GM18861 (cell line): Measurements from ENCODE around the gene EPHA5.

Experiments
- ATAC-seq: cut with Tn5 transposase; IDR thresholded peaks from one replicate; pipeline ENCODE4 v1.9.1; 2021; ENCODE audit not compliant: unreplicated experiment

EPHA5 gene

GRCh38 chr4:65508168-65508567 lies 162.1 kb downstream of the EPHA5 start:
- no peak for ATAC-seq

GRCh38 chr4:65502131-65502701 lies 168.1 kb downstream of the EPHA5 start:
- ATAC-seq: no peak

- ATAC-seq: no peak
Measured at GRCh38 chr4:65498606-65499005, 171.7 kb downstream of the EPHA5 start.

GRCh38 chr4:65495439-65495838 lies 174.8 kb downstream of the EPHA5 start:
- ATAC-seq: no peak

GRCh38 chr4:65482410-65482809 lies 187.9 kb downstream of the EPHA5 start:
- no peak for ATAC-seq

- ATAC-seq: no peak
Measured at GRCh38 chr4:65472531-65472930, 197.8 kb downstream of the EPHA5 start.

- no peak for ATAC-seq
Measured at GRCh38 chr4:65467068-65467680, 203.1 kb downstream of the EPHA5 start.

- no peak for ATAC-seq
Measured at GRCh38 chr4:65461781-65462180, 208.5 kb downstream of the EPHA5 start.

- ATAC-seq: no peak
Measured at GRCh38 chr4:65457011-65457410, 213.3 kb downstream of the EPHA5 start.

- ATAC-seq: no peak
Measured at GRCh38 chr4:65456579-65456978, 213.7 kb downstream of the EPHA5 start.

GRCh38 chr4:65453398-65453797 lies 216.9 kb downstream of the EPHA5 start:
- ATAC-seq: no peak

GRCh38 chr4:65450899-65451298 lies 219.4 kb downstream of the EPHA5 start:
- ATAC-seq: no peak

- no peak for ATAC-seq
Measured at GRCh38 chr4:65437102-65437501, 233.2 kb downstream of the EPHA5 start.

GRCh38 chr4:65422109-65422508 lies 248.2 kb downstream of the EPHA5 start:
- ATAC-seq: no peak

- no peak for ATAC-seq
Measured at GRCh38 chr4:65420036-65420435, 250.3 kb downstream of the EPHA5 start.

GRCh38 chr4:65416891-65417290 lies 253.4 kb downstream of the EPHA5 start:
- no peak for ATAC-seq

- ATAC-seq: no peak
Measured at GRCh38 chr4:65407483-65407882, 262.8 kb downstream of the EPHA5 start.

GRCh38 chr4:65401083-65401482 lies 269.2 kb downstream of the EPHA5 start:
- ATAC-seq: no peak

- ATAC-seq: no peak
Measured at GRCh38 chr4:65399084-65399483, 271.2 kb downstream of the EPHA5 start.

GRCh38 chr4:65393078-65393477 lies 277.2 kb downstream of the EPHA5 start:
- no peak for ATAC-seq

GRCh38 chr4:65392488-65392887 lies 277.8 kb downstream of the EPHA5 start:
- no peak for ATAC-seq

- no peak for ATAC-seq
Measured at GRCh38 chr4:65391814-65392213, 278.5 kb downstream of the EPHA5 start.

GRCh38 chr4:65391382-65391781 lies 278.9 kb downstream of the EPHA5 start:
- ATAC-seq: no peak
